Kidney (tissue), 14 donors: ENCODE data around the gene TRPM2. TPM values are rescaled to one million over a fixed set of nuclear protein-coding genes. Genes with fewer than 3 reads are reported as not detected.

Experiments
- DNase-seq, 5 donors: peaks; one replicate each; pipeline ENCODE4 v3.0.0-alpha.2; 2013 to 2020
- FAIRE-seq: peaks from 2 replicates; lab custom pipeline; 2012; peaks lifted over from hg19 to GRCh38; lab: Jason Lieb, UNC
- H3K27ac ChIP-seq, 2 donors: one replicate each; pipeline ENCODE4 v1.7.0; 2013; ENCODE audit warnings: low read depth in 2 of 2, low read length in 2 of 2, inconsistent platforms in 1 of 2
- H3K27me3 ChIP-seq: one replicate; pipeline ENCODE4 v1.7.1; 2013; ENCODE audit warnings: low read length, inconsistent platforms; ENCODE audit not compliant: control insufficient read depth, insufficient read depth
- H3K36me3 ChIP-seq, 3 donors: one replicate each; pipeline versions ENCODE4 v1.7.0 to v1.7.1; 2013; ENCODE audit warnings: low read length in 3 of 3, control low read depth in 1 of 3, inconsistent platforms in 1 of 3; ENCODE audit not compliant: insufficient read depth in 3 of 3, control insufficient read depth in 2 of 3
- H3K4me1 ChIP-seq, 3 donors: one replicate each; pipeline versions ENCODE4 v1.7.0 to v1.7.1; 2013; ENCODE audit warnings: low read length in 3 of 3, inconsistent platforms in 1 of 3, low read depth in 1 of 3; ENCODE audit not compliant: control insufficient read depth in 2 of 3, insufficient read depth in 2 of 3
- H3K4me3 ChIP-seq, 3 donors: one replicate each; pipeline versions ENCODE4 v1.7.0 to v1.8.1; 2013; ENCODE audit warnings: low read length in 3 of 3, control low read depth in 1 of 3, inconsistent platforms in 1 of 3
- H3K9ac ChIP-seq, 3 donors: one replicate each; pipeline versions ENCODE4 v1.7.0 to v1.7.1; 2013; ENCODE audit warnings: low read length in 3 of 3, control low read depth in 1 of 3, inconsistent platforms in 1 of 3
- H3K9me3 ChIP-seq, 3 donors: one replicate each; pipeline versions ENCODE4 v1.7.0 to v1.7.1; 2013; ENCODE audit warnings: low read length in 3 of 3, control low read depth in 1 of 3, inconsistent platforms in 1 of 3; ENCODE audit not compliant: control insufficient read depth in 2 of 3, insufficient read depth in 1 of 3
- intact Hi-C: fragments of 100-400 bp; cut with DNase I; formaldehyde crosslinking; loops from one replicate; pipeline ENCODE4 v1.11.1; 2022
- polyA plus RNA-seq: library from polyadenylated mRNA; stranded (reverse); fragments of 350-450 nt; fragmentation: Illumina TruSeq; extraction: RNeasy Lipid Tissue Mini Kit (QIAGEN cat#74804); gene quantifications from one replicate; pipeline ENCODE4 v1.2.3, GENCODE V29; 2014; ENCODE audit warnings: low read depth, low replicate concordance; ENCODE audit not compliant: insufficient read depth
- total RNA-seq: library from RNA; stranded (reverse); fragmentation: NEBNext Ultra II Directional; extraction: Animal tissue kit (Norgen Biotek cat#: 25700); gene quantifications from one replicate; pipeline ENCODE4 v1.2.1, GENCODE V29; 2021
- TF ChIP-seq, protein P1 (sequence below): IDR thresholded peaks from 3 replicates; pipeline ENCODE4 v1.5.1; 2012; ENCODE audit warnings: mild to moderate bottlenecking, moderate library complexity, borderline replicate concordance; ENCODE audit not compliant: insufficient read depth; ENCODE audit errors: extremely low read depth
- donor health status: control.
- donor health status: control.
- donor health status: control.
- donor health status: control.
- donor health status: control.
- donor health status: DM: yes; HTN: yes; CAD: no.
- donor health status: Normal renal cell carcinoma (clear cell type).

Gene TRPM2
- total and polyA plus RNA-seq, 2 donors from 2014 or later, result 2.0 to 11.5 TPM

DNA sequence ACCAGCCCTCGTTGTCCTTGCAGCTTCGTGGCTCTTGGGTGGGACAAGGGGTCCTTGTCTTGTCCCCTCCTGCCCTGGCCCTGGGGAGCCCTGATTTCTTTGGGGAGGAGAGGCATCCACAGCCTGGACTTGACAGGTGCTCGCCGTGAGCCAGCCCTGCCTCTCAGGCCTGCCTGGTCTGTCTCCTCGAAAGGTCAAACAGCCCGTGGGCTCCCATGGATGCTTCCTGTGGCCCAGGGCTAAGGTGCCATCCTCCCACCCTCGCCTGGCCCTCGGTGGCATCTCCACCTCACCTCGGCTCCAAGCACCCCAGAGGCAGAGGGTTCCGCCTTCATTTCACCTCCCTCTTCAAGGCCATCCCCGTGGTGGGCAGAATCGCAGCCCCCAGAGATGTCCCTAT is 110.9 kb downstream of the TRPM2 start:
- TF ChIP-seq, protein P1, sequence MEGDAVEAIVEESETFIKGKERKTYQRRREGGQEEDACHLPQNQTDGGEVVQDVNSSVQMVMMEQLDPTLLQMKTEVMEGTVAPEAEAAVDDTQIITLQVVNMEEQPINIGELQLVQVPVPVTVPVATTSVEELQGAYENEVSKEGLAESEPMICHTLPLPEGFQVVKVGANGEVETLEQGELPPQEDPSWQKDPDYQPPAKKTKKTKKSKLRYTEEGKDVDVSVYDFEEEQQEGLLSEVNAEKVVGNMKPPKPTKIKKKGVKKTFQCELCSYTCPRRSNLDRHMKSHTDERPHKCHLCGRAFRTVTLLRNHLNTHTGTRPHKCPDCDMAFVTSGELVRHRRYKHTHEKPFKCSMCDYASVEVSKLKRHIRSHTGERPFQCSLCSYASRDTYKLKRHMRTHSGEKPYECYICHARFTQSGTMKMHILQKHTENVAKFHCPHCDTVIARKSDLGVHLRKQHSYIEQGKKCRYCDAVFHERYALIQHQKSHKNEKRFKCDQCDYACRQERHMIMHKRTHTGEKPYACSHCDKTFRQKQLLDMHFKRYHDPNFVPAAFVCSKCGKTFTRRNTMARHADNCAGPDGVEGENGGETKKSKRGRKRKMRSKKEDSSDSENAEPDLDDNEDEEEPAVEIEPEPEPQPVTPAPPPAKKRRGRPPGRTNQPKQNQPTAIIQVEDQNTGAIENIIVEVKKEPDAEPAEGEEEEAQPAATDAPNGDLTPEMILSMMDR, result no peak
- no peak for FAIRE-seq
- no peak overlapping the region for H3K9ac ChIP-seq
- H3K36me3 ChIP-seq, result no peaks in the 10 kb centered on the region
- no peak overlapping the region for H3K4me3 ChIP-seq
- no peaks in the 10 kb centered on the region for H3K27me3 ChIP-seq
- no peak overlapping the region for H3K27ac ChIP-seq
- intact Hi-C loops, result no loop called here
- no peaks in the 10 kb centered on the region for H3K4me1 ChIP-seq
- H3K9me3 ChIP-seq, result no peaks in the 10 kb centered on the region
- DNase-seq, result no peak

DNA sequence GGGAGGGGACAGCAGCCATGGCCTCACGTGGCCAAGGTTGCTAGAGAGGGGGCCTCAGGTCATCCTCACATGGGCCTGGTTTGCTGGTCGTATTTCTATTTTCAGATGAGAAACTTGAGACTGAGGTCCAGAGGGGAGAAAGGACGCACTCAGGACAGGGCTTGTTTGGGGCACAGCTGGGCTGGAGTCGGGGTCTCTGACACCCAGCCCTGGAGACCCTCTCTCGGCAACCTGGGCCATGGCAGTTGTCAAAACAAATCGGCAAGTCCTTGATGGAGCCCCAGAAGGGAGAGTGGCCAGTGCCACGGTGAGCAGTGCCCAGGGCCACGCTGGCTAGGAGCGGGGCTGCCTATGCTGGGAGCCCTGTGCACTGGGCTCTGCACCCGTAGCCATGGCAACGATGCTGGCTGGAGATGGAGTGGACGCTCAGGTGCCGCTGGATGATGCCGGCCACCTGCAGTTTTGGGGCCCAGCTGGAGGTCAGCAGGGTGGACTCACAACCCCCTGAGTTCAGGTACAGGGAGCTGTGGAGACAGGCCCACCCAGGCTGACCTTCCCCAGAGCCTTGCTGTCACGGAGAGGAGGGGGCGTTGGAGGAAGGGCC is 113.0 kb downstream of the TRPM2 start:
- Histone ChIP-seq H3K27me3 (no peaks in the 10 kb centered on the region), H3K9ac (no peak overlapping the region), H3K4me1 (no peaks in the 10 kb centered on the region), H3K27ac (no peak overlapping the region), H3K36me3 (no peaks in the 10 kb centered on the region), H3K4me3 (no peak overlapping the region), H3K9me3 (no peaks in the 10 kb centered on the region)
- DNase-seq, result no peak
- intact Hi-C loops, result no loop called here
- TF ChIP-seq, protein P1, result no peak
- FAIRE-seq, result no peak

DNA sequence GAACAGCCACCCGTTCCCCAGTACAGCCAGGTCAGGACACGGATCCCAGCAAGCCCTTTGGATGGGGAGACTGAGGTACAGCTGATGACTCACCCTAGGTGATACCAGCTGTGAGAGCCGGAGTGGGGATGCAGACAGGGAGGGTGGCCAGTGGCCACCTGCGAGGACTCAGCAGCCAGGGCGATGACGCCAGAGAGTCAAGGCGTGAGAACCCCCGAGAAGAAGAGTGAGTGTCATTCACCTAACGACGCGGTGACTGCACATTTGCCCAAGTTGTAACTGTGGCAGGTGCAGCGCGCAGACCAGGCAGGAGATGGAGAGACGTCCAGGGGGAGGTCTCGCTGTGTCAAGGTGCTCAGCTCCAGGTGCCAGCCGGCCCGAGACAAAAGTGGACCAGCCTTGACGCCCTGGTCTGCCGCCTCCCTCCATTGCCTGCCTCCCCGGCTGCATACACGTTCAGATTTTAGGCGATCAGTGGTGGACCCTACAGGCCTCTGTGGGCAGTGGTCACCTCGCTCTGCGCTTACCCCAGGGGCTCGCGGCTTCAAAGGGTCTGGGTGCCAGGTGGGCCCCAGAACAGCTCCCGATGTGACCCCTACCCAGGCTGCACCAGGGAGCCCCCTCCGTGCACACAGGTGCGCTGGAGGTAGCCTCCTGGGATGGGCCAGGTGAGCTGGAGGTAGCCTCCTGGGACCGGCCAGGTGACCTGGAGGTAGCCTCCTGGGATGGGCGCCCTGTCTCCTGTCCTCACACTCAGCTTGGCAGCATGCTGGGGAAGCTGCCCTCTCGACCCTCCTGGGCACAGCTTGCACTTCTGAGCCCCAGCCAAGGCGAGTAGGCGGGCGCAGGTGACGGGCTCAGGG is 113.8 kb downstream of the TRPM2 start:
- TF ChIP-seq, protein P1, result no peak
- intact Hi-C loops, result no loop called here

More for the DNA sequence above, 113.8 kb downstream of the TRPM2 start:
- no peak overlapping the region for H3K4me3 ChIP-seq
- FAIRE-seq (no peak), DNase-seq (no peak)
- no peaks in the 10 kb centered on the region for H3K4me1 ChIP-seq
- H3K27ac ChIP-seq, result no peak overlapping the region
- H3K9ac ChIP-seq, result no peak overlapping the region
- H3K27me3 ChIP-seq, result no peaks in the 10 kb centered on the region
- no peaks in the 10 kb centered on the region for H3K36me3 ChIP-seq
- no peaks in the 10 kb centered on the region for H3K9me3 ChIP-seq
